Placental epithelial cell (primary cell): ENCODE measurements around the gene SLC17A1. TPM values are rescaled to one million over a fixed set of nuclear protein-coding genes. Genes with fewer than 3 reads are reported as not detected.

Experiments
- total RNA-seq: library from RNA; depleted of rRNA; stranded (reverse); fragments of >200 nt; gene quantifications from 2 replicates; pipeline ENCODE4 v1.2.3, GENCODE V29; 2012

The SLC17A1 gene
- total RNA-seq, result not detected in 2 replicates

GRCh38 chr6:25831532-25832306 lies at the start of gene SLC17A1:
Gene SLC17A1, minus strand, starts transcription at chr6:25832052. Its CDS starts 1,495 bp downstream, at chr6:25830557.

GRCh38 chr6:25874118-25874517 lies 42.3 kb upstream of the SLC17A1 start, which contains the start of gene SLC17A3:
Gene SLC17A3, minus strand, starts transcription at chr6:25874243. Its CDS starts 5,856 bp downstream, at chr6:25868387.

GRCh38 chr6:25754535-25754934 lies 77.3 kb downstream of the SLC17A1 start, which contains the start of gene SLC17A4:
Gene SLC17A4, plus strand, starts transcription at chr6:25754742. Its CDS starts 7,221 bp downstream, at chr6:25761963.

Other genes with a start within 250 kb of the SLC17A1 start
- gene SCGN, start 179.8 kb downstream of the SLC17A1 start, total RNA-seq, result not detected in 2 replicates
- under 0.01 TPM in 1 of 2 replicates, not detected in the other for gene SLC17A4, start 77.3 kb downstream of the SLC17A1 start, total RNA-seq
- not detected in 2 replicates for gene SLC17A3, start 42.2 kb upstream of the SLC17A1 start, total RNA-seq
- gene SLC17A2, start 98.6 kb upstream of the SLC17A1 start, total RNA-seq, result not detected in 2 replicates
- 6.5 and 6.7 TPM in 2 replicates for gene TRIM38, start 130.8 kb upstream of the SLC17A1 start, total RNA-seq